A549 treated with Hydrocortisone at 1 μM for 4 hours (cell line): Measurements from ENCODE around the gene GDPD1. TPM values are rescaled to one million over a fixed set of nuclear protein-coding genes. Genes with fewer than 3 reads are reported as not detected.

Source experiments
- total RNA-seq: library from RNA; stranded (reverse); fragments of 200-300 nt; extraction: Qiagen RNA extraction; gene quantifications from 5 replicates; pipeline ENCODE4 v1.2.3, GENCODE V29; 2022

GDPD1 gene
- 0.51 to 1.1 TPM (median 0.77 TPM) in 5 replicates for total RNA-seq

DNA sequence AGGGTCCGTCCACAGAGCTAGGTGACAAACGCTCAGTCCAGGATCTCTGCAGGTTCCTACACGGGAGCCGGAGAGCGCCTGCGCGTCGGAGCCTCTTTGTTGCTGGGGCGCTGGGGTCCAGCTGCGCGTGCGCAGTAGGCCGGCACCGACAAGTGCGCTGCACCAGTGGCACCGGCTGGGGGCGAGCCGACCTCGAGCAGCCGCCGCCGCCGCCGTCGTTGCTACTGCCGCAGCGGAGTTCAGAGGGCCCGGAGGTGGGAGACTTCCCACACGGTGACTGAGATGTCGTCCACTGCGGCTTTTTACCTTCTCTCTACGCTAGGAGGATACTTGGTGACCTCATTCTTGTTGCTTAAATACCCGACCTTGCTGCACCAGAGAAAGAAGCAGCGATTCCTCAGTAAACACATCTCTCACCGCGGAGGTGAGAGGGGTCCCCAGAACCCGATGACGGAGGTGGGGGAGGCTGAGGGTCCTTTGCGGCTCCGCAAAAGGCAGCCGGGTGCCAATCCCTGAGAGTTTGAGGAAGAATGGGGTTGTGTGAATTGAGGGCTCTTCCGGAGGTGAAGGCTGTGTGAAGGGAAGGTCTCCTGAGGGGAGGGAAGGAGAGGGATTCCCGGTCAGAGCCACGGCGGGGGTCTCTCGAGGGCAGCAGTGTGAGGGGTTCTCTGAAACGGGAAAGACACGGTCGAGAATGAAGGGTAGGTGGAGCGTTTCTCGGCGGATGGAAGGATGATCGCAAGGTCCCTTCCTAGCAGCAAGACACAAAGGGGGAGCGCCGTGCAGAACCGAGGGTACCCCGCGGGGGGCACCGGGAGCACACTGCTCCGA lies at the start of gene GDPD1:
TSS of gene GDPD1 (plus strand) at position 184 of the 831 bp plus-strand sequence. CDS start at position 283, 99 bp downstream.

Other genes with a start within 250 kb of the GDPD1 start
- gene TRIM37, start 113.6 kb upstream of the GDPD1 start, total RNA-seq = 17.8 to 26.1 TPM (median 21.9 TPM) in 5 replicates
- gene SKA2, start 65.3 kb upstream of the GDPD1 start, total RNA-seq = 88.9 to 146 TPM (median 101 TPM) in 5 replicates
- 47.2 to 64.9 TPM (median 54.9 TPM) in 5 replicates for gene PRR11, start 64.8 kb upstream of the GDPD1 start, total RNA-seq
- gene SMG8, start 10.5 kb upstream of the GDPD1 start, total RNA-seq = 26.2 to 34.6 TPM (median 27.0 TPM) in 5 replicates
- 2.0 to 3.2 TPM (median 2.8 TPM) in 5 replicates for gene YPEL2, start 111.1 kb downstream of the GDPD1 start, total RNA-seq